Pons (tissue), 1 donor: ENCODE measurements around the gene DCTN2.
A peak's percentile ranks its signal among the peaks of the same experiment; 100 is the strongest.

Source experiments
- DNase-seq: peaks from one replicate; pipeline ENCODE4 v3.0.0-alpha.2; 2016; ENCODE audit warnings: low spot score

The DCTN2 gene

DNA sequence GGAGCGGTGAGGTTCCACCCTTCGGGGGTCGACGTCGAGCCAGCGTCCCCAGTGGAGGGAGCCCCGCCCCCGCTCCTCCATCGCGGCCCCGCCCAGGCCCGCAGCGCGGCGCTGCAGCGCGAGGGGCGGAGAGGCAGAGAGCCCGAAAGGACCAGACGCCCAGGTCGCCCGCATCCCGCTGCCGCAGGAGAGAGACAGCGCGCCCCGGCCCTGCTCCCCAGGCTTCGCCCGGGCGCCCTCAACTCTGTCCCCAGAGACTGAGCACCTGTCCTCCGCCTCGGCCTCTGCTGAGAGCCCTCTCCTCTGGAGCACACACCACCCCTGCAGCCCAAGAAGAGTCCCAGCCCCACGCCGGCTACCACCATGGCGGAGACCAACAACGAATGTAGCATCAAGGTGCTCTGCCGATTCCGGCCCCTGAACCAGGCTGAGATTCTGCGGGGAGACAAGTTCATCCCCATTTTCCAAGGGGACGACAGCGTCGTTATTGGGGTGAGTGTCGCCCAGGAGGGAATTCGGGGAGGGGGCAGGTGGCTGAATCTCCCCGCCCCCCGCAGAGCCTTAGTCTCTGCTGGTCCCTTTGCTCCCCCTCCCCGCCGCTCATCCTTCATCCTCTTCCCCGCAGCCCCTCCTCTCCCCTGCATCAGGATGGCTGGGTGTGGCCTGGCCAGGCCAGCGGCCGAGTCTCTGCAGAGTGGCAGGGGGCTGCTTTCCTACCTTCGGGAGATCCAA, 3.1 kb upstream of the DCTN2 start, which contains the start of gene KIF5A:
TSS of gene KIF5A (plus strand) at position 136 of the 732 bp plus-strand sequence. CDS start at position 364, 228 bp downstream.
- DNase-seq = peak; percentile 41

- no peak for DNase-seq
These were observed 2.4 kb upstream of the DCTN2 start for GRCh38 chr12:57549203-57549908.

DNA sequence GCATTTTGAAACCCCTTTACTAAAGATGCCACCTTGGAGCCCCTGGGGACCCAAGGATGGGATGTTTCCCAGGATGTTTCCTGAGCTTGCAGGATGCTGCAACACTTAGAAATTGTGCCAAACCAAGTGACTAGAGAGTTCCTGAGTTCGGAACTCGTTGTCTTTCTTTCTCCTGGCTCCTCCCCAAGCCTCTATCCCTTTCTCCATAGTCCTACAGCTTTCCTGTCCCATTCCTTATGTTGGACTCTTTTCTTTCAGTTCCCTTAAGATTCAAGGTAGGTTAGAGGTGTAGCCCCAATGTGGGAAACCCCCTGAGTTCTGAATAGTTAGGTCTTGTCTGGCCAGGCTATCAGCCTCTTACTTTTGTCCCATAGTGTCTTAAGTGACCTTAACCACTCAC, 1.5 kb upstream of the DCTN2 start:
- DNase-seq = no peak

GRCh38 chr12:57548013-57548315, 972 bp upstream of the DCTN2 start:
- no peak for DNase-seq

DNA sequence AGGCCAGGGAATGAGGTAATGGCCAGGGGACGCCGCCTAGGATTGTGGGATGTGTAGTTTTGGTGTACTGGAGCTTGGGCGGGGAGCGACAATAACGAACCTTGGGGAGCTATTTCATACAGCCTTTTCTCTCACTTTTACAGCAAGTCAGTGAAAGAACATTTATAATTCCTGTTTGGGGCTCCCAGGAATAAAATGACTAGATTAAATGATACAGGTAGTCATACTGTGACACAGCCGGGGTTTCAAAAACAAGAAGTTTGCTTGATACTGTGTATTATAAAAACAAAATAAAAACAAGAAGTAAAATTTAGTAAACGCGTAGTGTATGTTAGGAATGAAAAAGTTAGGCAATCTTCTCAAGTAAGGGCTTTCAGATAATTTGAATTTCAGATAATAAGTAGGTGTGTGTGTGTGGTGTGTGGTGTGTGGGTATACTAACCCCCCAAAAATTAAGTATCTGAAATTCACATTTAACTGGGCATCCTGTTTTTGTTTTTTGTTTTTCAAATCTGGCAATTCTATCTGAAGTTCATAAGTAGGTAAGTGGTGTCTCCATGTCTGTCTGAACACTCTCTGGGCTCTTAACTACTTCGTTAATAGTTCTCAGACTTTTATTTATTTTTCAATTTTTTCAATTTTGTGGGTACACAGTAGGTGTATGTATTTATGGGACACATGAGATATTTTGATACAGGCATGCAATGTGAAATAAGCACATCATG, 458 bp upstream of the DCTN2 start:
- DNase-seq = no peak

DNA sequence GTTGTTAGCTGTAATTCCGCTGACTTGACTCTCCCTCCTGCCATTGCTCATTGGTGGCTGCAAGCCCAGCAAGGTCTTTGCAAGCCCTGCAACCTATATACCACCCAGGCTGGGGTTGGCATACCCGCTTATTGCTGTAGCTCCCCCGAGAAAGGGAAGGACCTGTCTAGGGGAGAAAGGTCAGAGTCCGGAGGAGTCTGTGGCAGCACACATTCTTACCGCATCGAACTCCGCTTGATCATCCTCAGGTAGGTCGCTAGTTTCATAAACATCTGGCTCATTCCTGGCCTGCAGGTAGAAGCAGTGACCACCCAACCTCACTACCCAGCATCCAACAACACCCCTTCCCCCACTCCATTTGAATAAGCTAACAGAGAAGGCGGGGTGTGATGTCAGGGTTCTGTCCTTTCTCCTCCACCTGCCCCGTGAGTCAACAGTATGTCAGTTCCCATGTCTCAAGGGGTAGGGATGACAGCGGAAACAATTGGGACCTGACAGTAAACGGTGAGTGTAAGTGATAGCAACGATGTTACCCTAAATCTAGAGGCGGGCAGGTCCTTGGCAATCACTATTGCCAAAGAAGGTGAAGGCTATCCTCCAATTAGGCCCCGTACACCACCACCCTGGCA, 1.1 kb downstream of the DCTN2 start:
- DNase-seq = no peak

DNA sequence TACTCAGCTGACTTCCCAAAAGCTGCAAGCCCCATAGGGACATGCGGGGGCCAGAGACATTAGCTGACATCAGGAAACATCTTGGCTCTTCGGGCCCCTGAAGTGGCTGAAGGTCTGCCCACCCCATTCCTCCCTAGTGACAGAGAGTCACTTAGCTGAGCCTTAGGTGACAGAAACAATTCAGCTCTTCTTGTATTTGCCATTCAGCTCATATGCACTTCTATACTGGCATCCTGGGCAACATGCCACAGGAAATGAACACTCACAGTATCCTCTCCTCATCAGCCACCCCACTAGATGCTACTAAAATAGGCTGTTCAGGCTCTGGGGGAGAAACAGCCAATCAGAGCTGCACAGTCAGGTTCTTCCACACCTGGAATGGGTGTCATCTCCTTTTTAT, 3.4 kb downstream of the DCTN2 start:
- no peak for DNase-seq

GRCh38 chr12:57541717-57542116, 5.3 kb downstream of the DCTN2 start:
- DNase-seq = no peak

DNA sequence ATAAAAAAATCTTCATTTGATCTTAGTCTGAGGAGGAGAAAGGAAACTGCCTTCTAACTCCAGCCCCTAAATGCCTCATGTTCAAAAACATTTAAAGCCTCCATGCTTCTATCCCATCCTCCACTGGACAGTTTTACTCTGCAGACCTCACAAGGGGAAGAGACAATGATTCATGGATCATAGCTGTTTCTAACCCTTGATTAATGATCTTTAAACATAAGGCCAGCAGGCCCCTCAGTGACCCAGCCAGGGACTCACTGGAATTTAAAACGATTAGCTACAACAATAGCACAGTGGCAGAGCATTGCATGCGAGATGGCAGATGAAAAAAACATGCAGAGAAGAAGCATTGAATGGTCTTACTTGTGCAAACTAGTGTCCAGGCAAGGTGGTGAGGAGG, 6.0 kb downstream of the DCTN2 start:
- DNase-seq = no peak

- DNase-seq = no peak
These were observed 7.7 kb downstream of the DCTN2 start for GRCh38 chr12:57539134-57539768.

GRCh38 chr12:57536597-57536942, 10.4 kb downstream of the DCTN2 start:
- DNase-seq = no peak

DNA sequence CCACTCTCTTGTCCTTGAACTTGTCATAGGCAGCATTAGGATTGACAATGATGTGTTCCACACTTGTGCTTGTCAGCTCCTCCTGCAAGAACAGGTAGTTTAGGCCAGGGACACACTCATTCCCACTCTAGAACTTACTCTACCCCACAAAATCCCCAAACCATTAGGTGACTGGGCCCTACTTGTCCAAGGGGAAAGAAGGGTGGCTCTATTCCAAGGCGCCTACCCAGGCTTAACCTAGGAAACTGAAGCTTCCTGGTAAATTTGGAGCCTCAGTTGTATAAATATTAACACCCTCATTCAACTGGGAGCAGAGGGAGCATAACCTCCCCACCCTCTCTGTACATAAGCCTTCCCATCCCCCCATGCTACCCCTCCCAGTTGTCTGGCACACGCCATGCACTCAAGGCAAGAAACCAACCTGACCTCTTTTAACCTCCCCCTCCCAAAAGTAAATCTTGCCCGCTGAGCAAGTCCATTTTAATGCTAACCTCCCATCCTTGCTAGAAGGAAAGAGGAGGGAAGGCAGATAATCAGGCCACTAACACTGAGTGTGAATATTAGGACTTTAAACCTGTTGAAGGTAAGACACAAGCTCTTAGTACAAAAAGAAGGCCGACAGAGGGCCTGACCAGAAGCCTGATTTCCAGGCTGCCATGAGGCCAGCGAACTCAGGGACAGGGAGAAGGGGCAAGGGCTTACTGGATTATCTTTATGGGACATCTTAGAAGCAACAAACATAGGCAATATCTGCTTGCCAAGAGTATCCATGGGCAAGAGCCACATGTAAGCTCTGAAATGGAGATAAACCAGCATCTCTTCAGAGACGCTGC, 11.0 kb downstream of the DCTN2 start:
- no peak for DNase-seq

GRCh38 chr12:57534991-57535543, 11.9 kb downstream of the DCTN2 start:
- no peak for DNase-seq

DNA sequence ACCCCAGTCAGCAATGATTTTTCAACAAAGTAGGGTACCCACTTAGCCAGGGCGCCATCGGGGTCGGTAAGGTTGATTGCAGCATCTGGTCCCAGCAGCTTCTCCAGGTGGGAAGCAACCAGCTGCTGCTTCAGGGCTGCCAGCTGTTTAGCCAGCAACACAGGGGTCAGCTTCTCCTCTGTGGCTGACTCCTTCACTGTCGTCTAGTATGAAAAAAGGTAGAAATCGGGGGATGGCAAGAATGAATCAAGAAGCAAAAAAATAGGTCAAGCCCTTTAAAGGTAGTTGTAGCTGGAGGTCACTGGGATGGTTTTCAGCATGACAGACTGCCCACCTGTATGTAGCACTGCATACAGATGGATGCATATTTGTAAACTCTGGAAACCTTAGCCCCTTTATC, 12.7 kb downstream of the DCTN2 start:
- DNase-seq = no peak

- no peak for DNase-seq
These were observed 13.9 kb downstream of the DCTN2 start for GRCh38 chr12:57533108-57533507.

DNA sequence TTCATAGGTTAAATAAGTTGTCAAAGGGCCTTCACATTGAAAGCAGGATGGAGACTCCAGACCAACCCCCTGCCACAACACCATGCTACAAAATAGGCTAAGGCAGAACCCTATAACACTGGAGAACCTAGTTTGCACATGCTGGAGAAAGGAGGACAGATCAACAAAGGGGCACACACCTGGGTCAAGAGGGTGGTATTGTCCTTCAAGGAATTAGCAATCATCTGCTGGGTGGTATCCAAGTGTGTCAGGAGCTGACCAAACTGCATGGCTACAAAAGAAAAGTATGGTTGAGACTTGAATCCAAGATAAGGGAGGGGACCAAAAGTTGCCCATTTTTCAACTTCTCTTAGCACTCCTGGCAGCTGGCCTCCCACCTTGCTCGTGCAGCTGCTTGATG, 15.2 kb downstream of the DCTN2 start:
- no peak for DNase-seq

DNA sequence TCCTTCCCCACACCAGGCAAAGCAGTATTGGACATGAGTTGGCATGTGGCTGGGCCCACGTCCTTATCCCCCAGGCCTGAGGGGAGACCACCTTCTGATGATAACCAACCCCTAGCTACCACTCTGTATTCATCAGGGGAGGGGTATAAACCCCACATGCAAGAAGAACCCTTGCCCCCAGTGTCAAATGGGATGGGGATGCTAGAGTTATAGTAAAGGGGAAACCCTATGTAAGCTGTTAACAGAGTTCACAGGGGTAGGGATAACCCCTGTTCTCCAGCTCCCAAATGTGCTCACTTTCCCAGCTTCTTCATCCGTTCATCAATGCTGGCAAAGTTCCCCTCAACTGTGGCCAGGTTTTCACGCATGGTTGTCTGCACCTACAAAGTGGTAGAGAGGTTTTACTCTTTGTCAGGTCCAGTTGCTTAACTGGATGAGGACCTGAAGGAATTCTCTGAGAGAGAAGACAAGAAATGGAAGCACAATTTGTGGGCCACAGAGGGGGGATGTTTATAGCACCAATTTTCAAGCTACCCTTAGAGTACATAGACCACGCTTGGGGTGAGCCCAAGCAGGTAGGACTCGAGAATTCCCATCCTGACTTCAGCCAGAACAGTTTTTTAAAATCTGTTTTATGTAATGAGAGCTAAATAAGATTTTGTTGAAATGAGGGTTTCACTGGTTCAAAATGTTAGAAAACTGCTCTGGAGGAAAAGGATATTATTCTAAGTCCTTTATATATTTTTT, 16.4 kb downstream of the DCTN2 start:
- DNase-seq = no peak

DNA sequence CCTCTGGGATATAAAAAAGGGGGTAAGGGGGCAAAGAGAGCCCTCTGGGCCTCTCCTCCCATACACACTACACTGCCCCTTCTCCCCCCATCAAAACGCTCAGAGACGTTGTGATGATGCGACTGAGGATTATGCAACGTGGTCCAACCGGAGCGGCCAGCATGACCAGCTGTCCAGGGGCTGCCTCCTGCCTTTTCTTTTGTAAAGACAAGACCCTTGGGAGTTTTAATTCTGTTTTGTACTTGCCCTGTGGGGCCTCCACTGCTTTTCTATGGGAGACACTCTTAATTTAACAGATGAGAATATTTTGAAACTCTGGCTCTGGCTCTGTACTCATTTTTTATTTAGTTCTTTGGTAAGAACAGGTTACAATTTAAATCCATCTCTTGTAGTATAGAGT, 17.2 kb downstream of the DCTN2 start:
- DNase-seq = no peak

- no peak for DNase-seq
These were observed 18.0 kb downstream of the DCTN2 start for GRCh38 chr12:57528831-57529555.

GRCh38 chr12:57528176-57528575, 18.8 kb downstream of the DCTN2 start:
- no peak for DNase-seq
